Common myeloid progenitor, CD34-positive (primary cell): Measurements from ENCODE around the gene APP.

Source experiments
- CTCF ChIA-PET: fragments of 350-600 bp; sonication (Branson Sonifier 250); formaldehyde crosslinking; loops from one replicate; lab custom pipeline; 2021; ENCODE audit warnings: antibody characterized with exemption; lab: Charles Lee
- POLR2A ChIA-PET: fragments of 350-600 bp; sonication (Branson Sonifier 250); formaldehyde crosslinking; loops from one replicate; lab custom pipeline; 2021; ENCODE audit warnings: antibody characterized with exemption; lab: Charles Lee
- DNase-seq, 3 donors: peaks; one replicate each; pipeline versions ENCODE4 v3.0.0 to v3.0.0-alpha.2; 2013
- H3K27ac ChIP-seq, 2 experiments: 1 replicate in 1 of 2; 2 replicates in 1 of 2; pipeline ENCODE4 v1.7.0; 2013; ENCODE audit warnings: inconsistent platforms in 2 of 2, low read length in 2 of 2, mild to moderate bottlenecking in 2 of 2, low read depth in 1 of 2, moderate library complexity in 1 of 2; ENCODE audit not compliant: severe bottlenecking in 2 of 2, insufficient read depth in 1 of 2, poor library complexity in 1 of 2
- H3K27me3 ChIP-seq, 5 experiments: replicated peaks in 2 of 5; 1 replicate in 3 of 5; 2 replicates in 2 of 5; pipeline versions ENCODE4 v1.6.1 to v1.7.0; 2013; ENCODE audit warnings: low read length in 4 of 5, mild to moderate bottlenecking in 2 of 5, moderate library complexity in 2 of 5, inconsistent platforms in 1 of 5; ENCODE audit not compliant: insufficient read depth in 5 of 5, control insufficient read depth in 4 of 5
- H3K36me3 ChIP-seq, 4 experiments: 1 replicate in 2 of 4; 2 replicates in 2 of 4; pipeline versions ENCODE4 v1.6.1 to v1.7.0; 2013; ENCODE audit warnings: low read length in 3 of 4, control low read depth in 1 of 4, mild to moderate bottlenecking in 1 of 4; ENCODE audit not compliant: control insufficient read depth in 4 of 4, insufficient read depth in 4 of 4
- H3K4me1 ChIP-seq, 4 experiments: 1 replicate in 3 of 4; 2 replicates in 1 of 4; pipeline versions ENCODE4 v1.6.1 to v1.7.1; 2013; ENCODE audit warnings: low read length in 3 of 4, mild to moderate bottlenecking in 3 of 4, control low read depth in 1 of 4, inconsistent platforms in 1 of 4, moderate library complexity in 1 of 4; ENCODE audit not compliant: control insufficient read depth in 4 of 4, insufficient read depth in 4 of 4; ENCODE audit errors: control extremely low read depth in 1 of 4
- H3K4me3 ChIP-seq, 7 experiments: 1 replicate in 4 of 7; 2 replicates in 3 of 7; pipeline versions ENCODE4 v1.5.1 to v1.7.0; 2013; ENCODE audit warnings: mild to moderate bottlenecking in 7 of 7, low read length in 6 of 7, moderate library complexity in 6 of 7, inconsistent platforms in 2 of 7, low read depth in 2 of 7, control low read depth in 1 of 7; ENCODE audit not compliant: insufficient read depth in 4 of 7, control insufficient read depth in 1 of 7; ENCODE audit errors: extremely low read depth in 1 of 7
- H3K9me3 ChIP-seq, 5 experiments: 1 replicate in 4 of 5; 2 replicates in 1 of 5; pipeline versions ENCODE4 v1.6.1 to v1.7.1; 2013; ENCODE audit warnings: low read length in 4 of 5, mild to moderate bottlenecking in 2 of 5, inconsistent platforms in 1 of 5, low read depth in 1 of 5, moderate library complexity in 1 of 5; ENCODE audit not compliant: control insufficient read depth in 4 of 5, insufficient read depth in 2 of 5; ENCODE audit errors: control extremely low read depth in 1 of 5
- WGBS: methylation state at CpG from one replicate; pipeline ENCODE4 v1.1.5; 2013; ENCODE audit not compliant: insufficient coverage; 5-methylcytosine and 5-hydroxymethylcytosine counted together

APP gene

GRCh38 chr21:25983745-25984144 lies 186.8 kb downstream of the APP start:
- Histone ChIP-seq H3K36me3 (peaks cover 5 to 53% (median 23%) of the 10 kb centered on the region in 4 experiments), H3K9me3 (no peaks in the 10 kb centered on the region), H3K27me3 (no peaks in the 10 kb centered on the region), H3K27ac (no peak overlapping the region), H3K4me1 (peaks cover 0 to 2% (median 0%) of the 10 kb centered on the region in 4 experiments), H3K4me3 (no peak overlapping the region)
- ChIA-PET CTCF (interaction anchor here (1.2 kb wide), 1 partner anchor 88 kb away, joined by 3 read pairs; no protein-coding TSS in a partner anchor), POLR2A (no interaction called here)
- 88% methylated on average over 2 of the region's 3 CpGs for WGBS
- no peak for DNase-seq

DNA sequence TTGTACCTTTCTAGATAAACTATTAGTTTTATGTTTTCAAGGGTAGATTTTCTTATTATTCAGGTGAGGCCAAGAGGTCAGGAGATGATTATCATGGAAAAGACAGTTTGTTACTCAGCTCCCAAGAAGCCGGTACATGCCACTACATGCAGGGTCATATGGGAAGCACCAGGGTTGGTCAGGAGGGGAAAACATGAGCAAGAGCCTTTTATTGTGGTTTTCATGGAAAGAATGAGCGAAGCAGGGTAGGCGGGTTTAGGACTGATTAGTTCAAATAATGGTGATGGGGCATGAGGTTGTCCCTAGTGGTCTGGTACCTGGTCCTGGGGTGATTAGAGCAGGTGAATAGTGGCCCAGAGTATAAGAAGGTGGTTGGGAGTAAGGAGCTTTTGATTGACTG lies 189.9 kb downstream of the APP start:
- Histone ChIP-seq H3K27me3 (no peaks in the 10 kb centered on the region), H3K27ac (no peak overlapping the region), H3K9me3 (no peaks in the 10 kb centered on the region), H3K4me1 (peaks cover 0 to 2% (median 0%) of the 10 kb centered on the region in 4 experiments), H3K4me3 (no peak overlapping the region), H3K36me3 (peaks cover 7 to 55% (median 33%) of the 10 kb centered on the region in 4 experiments)
- no CpG with 5 or more reads among the region's 3 CpGs for WGBS
- ChIA-PET POLR2A (no interaction called here), CTCF (no interaction called here)
- DNase-seq, result no peak

- Histone ChIP-seq H3K27ac (no peak overlapping the region), H3K36me3 (peaks cover 10 to 60% (median 35%) of the 10 kb centered on the region in 4 experiments), H3K4me1 (peaks cover 0 to 2% (median 0%) of the 10 kb centered on the region in 4 experiments), H3K9me3 (no peaks in the 10 kb centered on the region), H3K4me3 (no peak overlapping the region), H3K27me3 (no peaks in the 10 kb centered on the region)
- ChIA-PET CTCF (no interaction called here), POLR2A (no interaction called here)
- 100% methylated on average over 5 of the region's 9 CpGs for WGBS
- no peak for DNase-seq
Measured at GRCh38 chr21:25979845-25980616, 190.5 kb downstream of the APP start.

DNA sequence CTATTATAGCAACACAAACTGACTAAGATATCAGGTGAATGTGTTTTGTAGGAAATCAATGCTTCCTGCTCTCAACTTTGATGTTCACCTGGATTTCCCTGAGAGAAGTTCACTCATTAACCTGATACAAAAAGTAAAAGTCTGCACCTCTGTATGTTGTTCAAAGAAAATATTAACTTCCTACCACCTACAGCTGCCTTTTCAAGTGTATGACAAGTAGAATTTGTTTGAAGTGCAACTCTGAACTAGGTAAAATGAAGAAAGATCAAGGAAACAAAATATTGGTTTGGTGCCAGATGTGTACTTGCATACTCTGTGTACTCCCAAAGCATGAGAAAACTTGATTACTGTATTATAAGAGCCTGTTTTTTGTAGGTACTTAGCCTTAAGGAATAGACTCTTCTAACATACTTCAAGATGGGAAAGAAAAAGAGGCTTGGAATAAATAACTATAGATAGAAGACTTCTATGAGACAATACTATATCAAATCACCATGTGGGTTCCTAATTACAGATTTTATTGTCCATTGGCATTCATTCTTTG lies 193.4 kb downstream of the APP start:
- peaks cover 0 to 4% (median 3%) of the 10 kb centered on the region in 5 experiments for H3K9me3 ChIP-seq
- H3K4me3 ChIP-seq, result no peak overlapping the region
- ChIA-PET POLR2A (interaction anchor here (0.6 to 0.7 kb wide), 2 partner anchors 12 to 103 kb away, joined by 3 to 4 read pairs; no protein-coding TSS in a partner anchor), CTCF (no interaction called here)
- DNase-seq, result no peak
- no peaks in the 10 kb centered on the region for H3K4me1 ChIP-seq
- peaks cover 19 to 76% (median 53%) of the 10 kb centered on the region in 4 experiments for H3K36me3 ChIP-seq
- no peak overlapping the region for H3K27ac ChIP-seq
- H3K27me3 ChIP-seq, result no peaks in the 10 kb centered on the region

- CTCF ChIA-PET, result interaction anchor here (1.3 kb wide), 1 partner anchor 7 kb away, joined by 3 read pairs; no protein-coding TSS in a partner anchor
- WGBS, result 100% methylated on average over 6 of the region's 8 CpGs
Measured at GRCh38 chr21:25974964-25975363, 195.6 kb downstream of the APP start.

DNA sequence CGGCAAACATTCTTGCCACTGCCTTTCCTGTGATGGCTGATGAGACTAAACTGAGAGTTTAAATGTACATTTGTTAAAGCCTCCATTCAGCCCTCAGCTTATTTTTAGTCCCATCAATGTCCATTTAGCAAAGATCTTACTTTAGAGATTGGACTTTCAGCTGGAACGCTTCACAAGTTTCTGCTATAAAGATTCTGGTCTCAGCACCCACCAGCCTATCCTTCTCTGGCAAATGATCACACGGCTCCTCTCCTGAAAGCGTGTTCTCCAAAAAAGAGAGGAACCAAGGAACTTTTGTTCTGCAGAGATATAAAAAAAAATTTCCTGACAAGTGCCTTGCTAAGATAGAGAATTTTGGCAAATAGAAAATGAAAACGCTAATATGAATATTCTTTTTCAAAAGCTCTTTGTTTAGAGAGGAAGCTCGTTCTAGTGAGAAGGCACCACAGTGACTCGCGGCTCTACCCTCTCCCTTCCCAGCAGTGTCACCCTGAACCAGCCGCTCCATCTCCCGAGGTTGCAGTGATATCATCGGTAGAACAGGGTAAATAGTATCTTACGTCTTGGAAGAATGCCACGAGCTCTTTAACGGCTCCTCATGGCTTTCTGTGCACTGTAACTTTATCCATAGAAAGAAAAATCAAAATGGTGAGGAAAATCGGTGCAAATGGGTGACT lies 200.2 kb downstream of the APP start:
- Histone ChIP-seq H3K27ac (no peak overlapping the region), H3K4me3 (peak overlapping the region in 2 of 7 experiments; percentile 13 to 19), H3K4me1 (peaks cover 5 to 25% (median 13%) of the 10 kb centered on the region in 4 experiments), H3K36me3 (peaks cover 13 to 66% (median 28%) of the 10 kb centered on the region in 4 experiments), H3K9me3 (peaks cover 0 to 4% (median 3%) of the 10 kb centered on the region in 5 experiments), H3K27me3 (no peaks in the 10 kb centered on the region)
- peak in 2 of 3 donors; percentile 14 to 29 for DNase-seq
- ChIA-PET CTCF (no interaction called here), POLR2A (no interaction called here)
- 83% methylated on average over 7 of the region's 15 CpGs for WGBS

More at GRCh38 chr21:25974964-25975363, 195.6 kb downstream of the APP start:
- Histone ChIP-seq H3K27me3 (no peaks in the 10 kb centered on the region), H3K9me3 (peaks cover 0 to 4% (median 3%) of the 10 kb centered on the region in 5 experiments), H3K4me3 (no peak overlapping the region), H3K36me3 (peaks cover 20 to 76% (median 45%) of the 10 kb centered on the region in 4 experiments), H3K27ac (no peak overlapping the region), H3K4me1 (no peaks in the 10 kb centered on the region)
- no peak for DNase-seq
- POLR2A ChIA-PET, result no interaction called here
